Measurements from ENCODE around the gene ADORA3.

Gene ADORA3

DNA sequence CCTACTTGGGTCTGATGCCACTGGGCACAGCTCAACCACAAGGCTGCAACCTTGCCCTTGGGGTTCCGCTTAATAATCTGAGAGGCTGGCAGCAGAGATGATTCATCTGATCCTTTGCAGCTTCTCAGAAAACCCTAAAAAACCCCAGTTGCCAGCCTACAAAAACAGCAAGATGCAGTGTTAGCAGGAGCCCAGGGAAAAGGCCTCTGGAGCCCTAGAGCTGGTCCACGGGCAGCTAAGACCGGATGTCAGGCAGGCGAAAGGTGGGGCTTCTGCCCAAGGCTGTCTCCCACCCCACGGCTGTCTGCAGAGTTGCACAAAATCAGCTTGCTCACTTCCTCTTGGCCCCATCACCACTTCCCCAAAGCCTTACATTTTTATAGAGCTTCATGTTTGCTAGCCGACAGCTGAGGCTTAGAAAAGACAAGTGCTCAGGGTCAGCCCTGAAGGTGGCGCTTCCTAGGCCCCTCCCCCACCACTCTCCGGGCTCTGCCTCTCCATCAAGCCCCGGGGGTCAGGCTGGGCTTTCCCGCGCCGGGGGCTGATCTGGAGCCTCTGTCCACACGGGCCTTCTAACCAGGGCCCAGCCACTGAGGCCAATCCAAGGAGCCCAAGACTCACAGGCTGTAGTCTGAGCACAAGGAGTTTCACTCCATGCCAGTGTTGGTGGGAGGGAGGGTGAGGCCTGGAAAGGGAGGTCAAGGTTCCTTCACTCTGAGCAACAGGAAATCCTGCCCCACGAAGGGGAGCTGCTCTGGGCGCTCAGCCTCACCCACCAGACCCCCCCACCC, 4.2 kb upstream of the ADORA3 start:
- DNase-seq: peak; percentile 44

DNA sequence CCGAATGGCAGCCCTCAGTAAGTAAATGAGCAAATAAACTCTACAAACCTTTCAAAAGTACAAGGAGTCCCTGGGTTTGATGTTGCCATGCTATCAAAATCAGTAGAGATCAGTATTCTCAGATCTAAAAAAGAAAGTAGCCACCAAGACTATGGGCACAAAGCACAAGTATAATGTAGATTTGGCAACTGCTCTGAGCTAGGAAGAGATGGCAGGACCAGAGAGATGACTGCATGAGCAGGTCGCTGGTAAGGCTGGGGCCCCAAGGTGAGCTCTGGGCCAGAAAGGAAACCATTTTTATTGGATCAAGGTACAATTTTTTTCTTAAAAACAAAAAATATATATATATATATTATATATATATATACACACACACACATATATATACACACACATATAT, 3.1 kb upstream of the ADORA3 start:
- DNase-seq: no peak

DNA sequence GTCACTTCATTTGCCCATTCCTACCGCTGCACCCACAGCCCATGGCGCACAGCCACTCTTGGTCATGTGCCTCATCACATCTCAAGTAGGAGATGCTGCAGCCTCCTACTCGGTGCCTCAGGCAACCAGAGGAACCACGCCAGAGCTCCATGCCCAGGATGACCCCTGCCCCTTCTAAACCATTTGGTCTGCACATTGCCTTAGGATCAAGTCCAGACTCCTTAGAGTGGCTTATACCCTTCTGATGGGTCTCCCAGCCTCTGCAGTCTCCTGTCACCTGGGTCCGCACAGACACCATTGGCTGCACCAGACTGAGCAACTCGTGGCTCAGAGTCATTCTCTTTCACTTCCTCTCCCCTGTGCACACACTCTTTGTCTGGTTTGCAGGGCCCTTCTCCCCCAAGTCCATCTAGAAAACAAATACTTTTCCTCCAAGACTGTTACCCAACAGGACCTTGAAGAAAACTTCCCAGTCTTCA, 2.2 kb upstream of the ADORA3 start:
- no peak for DNase-seq

GRCh38 chr1:111504097-111504496, 664 bp upstream of the ADORA3 start:
- DNase-seq: no peak

DNA sequence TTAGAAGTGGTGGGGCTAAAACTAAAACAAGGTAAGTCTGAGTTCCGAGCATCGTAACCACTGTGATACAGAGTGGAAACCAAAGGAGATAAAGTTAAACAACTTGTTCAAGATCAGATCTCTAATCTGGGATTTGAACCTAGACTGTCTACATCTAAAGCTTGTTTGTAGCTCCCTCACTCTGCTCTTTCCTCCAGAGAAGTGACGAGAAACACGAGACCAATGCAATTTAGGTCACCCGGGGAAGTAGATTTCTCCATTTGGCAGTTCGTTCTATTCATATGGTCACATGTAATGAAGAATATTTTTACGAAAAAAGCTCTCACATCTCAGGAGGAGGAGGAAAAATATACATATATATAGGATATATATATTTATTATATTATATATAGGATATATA, 1.8 kb downstream of the ADORA3 start:
- DNase-seq: no peak

DNA sequence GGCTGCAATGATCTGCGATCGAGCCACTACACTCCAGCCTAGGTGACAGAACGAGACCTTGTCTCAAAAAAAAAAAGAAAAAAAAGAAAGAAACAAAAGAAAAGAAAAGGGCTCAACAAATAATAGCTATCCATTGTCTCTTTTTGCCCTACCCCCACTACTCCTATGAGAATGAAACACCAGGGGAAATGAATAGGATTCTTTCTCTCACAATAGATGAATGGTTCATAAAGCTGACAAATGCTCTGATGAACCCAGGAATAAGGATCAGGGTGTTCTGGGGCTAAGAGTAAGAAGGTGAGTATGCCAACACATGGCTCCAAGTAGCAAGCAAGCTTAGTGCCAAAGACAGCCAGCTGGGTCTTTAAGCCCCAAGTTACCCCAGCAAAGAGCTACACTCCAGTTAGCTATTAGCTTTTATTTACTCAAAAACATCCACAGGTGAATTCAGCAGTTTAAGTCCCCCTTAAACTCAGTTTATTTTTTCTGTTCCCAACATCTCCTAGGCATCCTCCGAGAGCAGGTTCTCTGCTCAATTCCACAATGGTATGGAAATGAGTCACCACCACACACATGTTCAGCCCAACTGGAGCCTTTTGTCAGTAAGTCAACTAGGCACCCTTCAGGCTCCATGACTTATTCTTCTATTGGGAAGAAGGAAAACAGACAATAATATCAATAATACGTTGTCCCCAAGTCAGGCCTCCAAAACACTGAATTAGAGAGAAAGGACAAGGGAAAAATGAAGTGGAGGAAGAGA, 4.2 kb downstream of the ADORA3 start:
- DNase-seq: no peak

- DNase-seq: no peak
Observed at GRCh38 chr1:111497592-111497991, 5.8 kb downstream of the ADORA3 start.

GRCh38 chr1:111496398-111496797, 7.0 kb downstream of the ADORA3 start:
- DNase-seq: no peak

- no peak for DNase-seq
Observed at GRCh38 chr1:111491070-111491469, 12.4 kb downstream of the ADORA3 start.

GRCh38 chr1:111490220-111490619, 13.2 kb downstream of the ADORA3 start:
- no peak for DNase-seq

DNA sequence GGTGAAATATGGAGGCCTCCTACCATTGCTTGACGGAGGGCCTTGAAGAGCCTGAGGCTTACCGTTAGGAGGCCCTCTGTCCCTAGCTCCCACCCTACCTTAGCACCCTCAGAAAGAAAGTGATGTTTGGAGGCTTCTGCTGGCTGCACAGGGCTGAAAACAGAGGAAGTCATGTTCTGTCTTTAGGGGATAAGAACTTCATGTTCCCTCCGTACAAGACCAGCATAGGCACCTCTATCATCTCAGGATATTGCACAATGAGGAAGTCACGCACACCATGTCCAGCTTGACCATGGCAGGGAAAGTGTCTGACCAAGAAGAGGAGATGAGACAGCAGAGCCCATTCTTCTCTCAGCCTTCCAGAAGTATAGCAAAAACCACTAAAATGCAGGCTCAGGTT, 13.8 kb downstream of the ADORA3 start:
- no peak for DNase-seq

DNA sequence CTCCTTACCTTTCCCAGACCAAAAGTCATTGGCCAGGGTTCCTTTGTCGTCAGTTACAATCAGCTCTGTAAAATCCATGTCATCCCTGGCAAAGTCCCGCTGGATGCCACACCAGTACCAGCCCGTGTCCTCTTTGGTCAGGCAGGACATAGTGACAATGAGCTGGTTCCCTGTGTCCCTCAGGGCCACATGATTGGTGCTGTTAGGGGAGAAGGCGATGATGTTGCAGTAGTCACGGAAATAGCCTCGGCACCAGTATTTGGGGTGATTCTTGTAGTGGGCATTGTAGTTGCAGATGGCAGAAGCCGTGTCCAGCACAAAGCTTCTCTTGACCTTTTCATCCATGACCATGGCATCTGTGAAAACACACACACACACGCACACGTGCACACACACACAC, 14.8 kb downstream of the ADORA3 start:
- no peak for DNase-seq

GRCh38 chr1:111487133-111487532, 16.3 kb downstream of the ADORA3 start:
- no peak for DNase-seq

GRCh38 chr1:111486431-111486830, 17.0 kb downstream of the ADORA3 start:
- DNase-seq: no peak

- no peak for DNase-seq
Observed at GRCh38 chr1:111484391-111485026, 18.9 kb downstream of the ADORA3 start.

- DNase-seq: no peak
Observed at GRCh38 chr1:111483876-111484275, 19.6 kb downstream of the ADORA3 start.

DNA sequence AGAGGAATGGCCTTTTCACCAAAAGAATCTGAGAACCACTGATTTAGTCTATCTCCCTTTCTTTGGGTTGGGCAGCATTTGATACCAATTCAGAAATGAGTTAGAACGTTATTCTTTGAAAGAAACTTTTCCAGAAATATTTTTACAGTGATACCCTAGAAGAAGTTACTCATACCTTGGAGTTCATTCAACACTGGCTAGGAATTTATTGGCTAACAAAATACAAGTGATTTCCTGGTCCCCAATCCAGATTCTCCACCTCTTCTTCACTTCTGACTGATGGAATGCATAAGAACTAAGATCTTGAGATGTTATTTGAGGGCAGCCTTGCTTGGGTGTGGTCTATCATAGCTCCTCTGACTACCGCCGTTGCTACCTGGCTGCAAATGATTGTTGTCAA, 20.3 kb downstream of the ADORA3 start:
- DNase-seq: no peak

DNA sequence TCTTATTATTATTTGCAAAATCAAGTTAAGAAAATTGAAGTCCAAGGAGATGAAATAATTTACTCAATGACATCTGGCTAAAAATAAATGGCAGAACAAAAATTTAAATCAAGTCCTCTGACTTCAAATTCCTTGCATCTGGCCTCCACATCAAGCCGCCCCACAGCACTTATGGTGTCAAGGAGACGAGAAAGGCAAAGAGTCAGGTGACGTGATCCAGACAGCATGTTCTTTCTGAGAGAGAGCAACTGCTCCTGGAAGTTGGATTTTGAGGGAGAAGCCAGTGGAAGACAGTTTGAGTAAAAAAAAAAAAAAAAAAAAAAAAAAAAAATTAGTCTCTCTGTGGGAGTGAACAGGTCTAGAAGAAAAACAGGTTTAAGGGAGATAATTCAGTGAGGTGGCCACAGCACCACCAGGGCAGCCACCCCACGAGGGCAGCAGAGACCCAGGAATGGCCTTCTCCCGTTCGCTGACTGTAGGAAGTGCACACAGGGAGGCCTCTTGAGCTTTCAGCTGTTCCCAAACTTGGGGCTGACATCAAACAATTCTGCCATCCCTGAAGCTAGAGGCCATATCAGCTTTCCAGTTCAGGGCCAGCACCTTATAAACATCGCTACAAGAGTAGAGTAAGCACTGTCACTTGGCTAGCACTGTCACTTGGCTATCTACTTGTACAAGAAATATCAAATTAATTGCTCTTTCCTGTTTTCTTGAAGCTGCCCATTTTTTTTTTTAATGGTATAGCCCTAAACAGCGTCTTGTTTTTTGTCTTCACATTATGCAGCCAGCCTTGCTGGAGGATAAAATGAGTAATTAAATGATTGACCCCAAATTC, 21.8 kb downstream of the ADORA3 start:
- peak; percentile 44 for DNase-seq

- DNase-seq: no peak
Observed at GRCh38 chr1:111480674-111481073, 22.8 kb downstream of the ADORA3 start.

DNA sequence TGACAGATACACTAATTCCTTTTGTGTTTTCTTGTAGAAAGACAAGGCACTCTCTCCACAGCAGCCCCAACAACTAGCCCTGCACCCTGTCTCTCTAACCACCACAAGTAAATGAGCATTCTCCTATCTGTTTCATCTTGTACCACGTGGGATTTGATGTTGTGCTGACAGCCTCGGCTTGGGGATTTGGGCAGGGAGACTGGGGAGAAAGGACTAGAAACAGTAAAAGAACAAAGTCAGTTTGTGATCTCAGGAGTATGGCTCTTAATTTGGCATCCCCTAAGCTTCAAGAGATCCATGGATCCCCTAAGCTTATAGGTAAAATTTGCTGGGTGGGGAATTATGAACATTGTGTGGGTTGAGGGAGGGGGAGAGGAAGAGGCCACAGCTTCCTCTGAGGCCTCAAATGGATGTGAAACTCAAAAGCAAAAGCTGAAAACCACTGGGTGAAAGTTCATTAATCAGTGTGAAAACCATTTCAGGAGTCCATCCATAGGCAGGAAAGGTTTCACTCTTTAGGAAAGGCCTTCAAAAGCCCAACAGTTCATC, 26.6 kb downstream of the ADORA3 start:
- no peak for DNase-seq

GRCh38 chr1:111476214-111476613, 27.2 kb downstream of the ADORA3 start:
- no peak for DNase-seq

- DNase-seq: no peak
Observed at GRCh38 chr1:111475701-111476100, 27.7 kb downstream of the ADORA3 start.

DNA sequence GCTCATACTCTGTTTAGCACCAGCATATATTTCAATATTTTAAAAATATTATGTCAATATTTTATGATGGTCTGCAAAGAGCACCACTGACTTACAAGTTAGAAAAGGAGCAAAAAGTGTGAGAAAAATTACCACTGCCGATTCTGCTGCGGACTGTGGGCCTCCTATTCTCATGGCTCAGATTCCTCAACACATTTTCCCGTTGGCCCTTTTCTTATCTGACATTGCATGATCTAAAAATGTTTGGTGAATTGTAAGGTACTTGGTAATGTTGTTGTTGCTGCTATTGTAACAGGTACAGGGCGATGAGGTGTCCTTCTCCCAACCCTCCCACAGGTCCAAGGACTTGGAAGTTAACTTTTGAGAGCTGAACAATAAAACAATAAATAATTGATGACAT, 28.9 kb downstream of the ADORA3 start:
- no peak for DNase-seq

Data from NCI-H510A treated with DMSO at 0.1 percent for 48 hours (cell line).